Activated B cell treated with CpG ODN at 0.5 μM for 24 hours (primary cell): Measurements from ENCODE around the gene SMPD4. TPM values are rescaled to one million over a fixed set of nuclear protein-coding genes. Genes with fewer than 3 reads are reported as not detected.
"Not testable (repeated sequence)": the region's sequence is repeated elsewhere in the genome, so short reads cannot be mapped to it uniquely, and the experiment has no call there.

Experiments used
- ATAC-seq: fragments of 200-7000 bp; cut with Tn5 transposase; one replicate; pipeline ENCODE4 v1.10.0; 2021; ENCODE audit warnings: low read depth, mild to moderate bottlenecking, moderate library complexity
- CTCF ChIA-PET: fragments of 350-600 bp; sonication (Branson Sonifier 250); formaldehyde crosslinking; loops from one replicate; lab custom pipeline; 2021; ENCODE audit warnings: antibody characterized with exemption; lab: Charles Lee
- POLR2A ChIA-PET: fragments of 350-600 bp; sonication (Branson Sonifier 250); formaldehyde crosslinking; loops from one replicate; lab custom pipeline; 2021; ENCODE audit warnings: antibody characterized with exemption; lab: Charles Lee
- DNase-seq: peaks from one replicate; pipeline ENCODE4 v3.0.0; 2022
- H3K27ac Mint-ChIP-seq: one replicate; pipeline ENCODE4 v1.8.0; 2020; ENCODE audit warnings: mixed read lengths
- H3K27me3 Mint-ChIP-seq: one replicate; pipeline ENCODE4 v1.8.0; 2021; ENCODE audit warnings: mixed read lengths
- H3K36me3 Mint-ChIP-seq: one replicate; pipeline ENCODE4 v1.8.0; 2021; ENCODE audit warnings: low read depth, mixed read lengths
- H3K4me1 Mint-ChIP-seq: one replicate; pipeline ENCODE4 v1.8.0; 2021; ENCODE audit warnings: mixed read lengths
- H3K4me3 Mint-ChIP-seq: one replicate; pipeline ENCODE4 v1.8.0; 2020; ENCODE audit warnings: mild to moderate bottlenecking, mixed read lengths
- H3K9me3 Mint-ChIP-seq: one replicate; pipeline ENCODE4 v1.8.0; 2020; ENCODE audit warnings: mixed read lengths
- CTCF ChIP-seq: fragments of 200-600 bp; IDR thresholded peaks from one replicate; pipeline ENCODE4 v1.8.0; 2022; ENCODE audit warnings: antibody characterized with exemption, mild to moderate bottlenecking
- intact Hi-C: fragments of 100-400 bp; cut with micrococcal nuclease; formaldehyde crosslinking; loops from one replicate; pipeline ENCODE4 v1.15.1; 2024
- total RNA-seq: library from RNA; stranded (reverse); gene quantifications from 2 replicates; pipeline ENCODE4 v1.2.3, GENCODE V29; 2022

SMPD4 gene
- total RNA-seq, 1 donor from 2014 or later, result 66.8 TPM

- intact Hi-C loops, result no loop called here
- POLR2A ChIA-PET, result no interaction called here
- CTCF ChIA-PET, result no interaction called here
- no peak for TF ChIP-seq CTCF
- Mint-ChIP-seq H3K4me1 (peaks cover 4% of the 10 kb centered on the region), H3K27me3 (no peaks in the 10 kb centered on the region), H3K9me3 (no peaks in the 10 kb centered on the region), H3K36me3 (peaks cover 14% of the 10 kb centered on the region), H3K4me3 (no peak overlapping the region), H3K27ac (no peak overlapping the region)
- ATAC-seq (no peak), DNase-seq (no peak)
Observed at GRCh38 chr2:130190237-130190636, 8.8 kb upstream of the SMPD4 start.

GRCh38 chr2:130188958-130189357 lies 7.6 kb upstream of the SMPD4 start:
- H3K4me1 Mint-ChIP-seq, POLR2A ChIA-PET, H3K9me3 Mint-ChIP-seq, CTCF ChIA-PET, H3K4me3 Mint-ChIP-seq, intact Hi-C loops, DNase-seq, H3K27me3 Mint-ChIP-seq, ATAC-seq, H3K27ac Mint-ChIP-seq: not testable (repeated sequence)
- H3K36me3 Mint-ChIP-seq, result peaks cover 14% of the 10 kb centered on the region

GRCh38 chr2:130187859-130188792 lies 6.7 kb upstream of the SMPD4 start:
- H3K4me3 Mint-ChIP-seq, POLR2A ChIA-PET, H3K9me3 Mint-ChIP-seq, ATAC-seq, DNase-seq, H3K27me3 Mint-ChIP-seq, CTCF ChIA-PET, H3K27ac Mint-ChIP-seq, intact Hi-C loops: not testable (repeated sequence)
- H3K36me3 Mint-ChIP-seq, result peaks cover 14% of the 10 kb centered on the region
- H3K4me1 Mint-ChIP-seq, result peaks cover 11% of the 10 kb centered on the region

- H3K4me3 Mint-ChIP-seq, result no peak overlapping the region
- H3K4me1 Mint-ChIP-seq, result peaks cover 15% of the 10 kb centered on the region
- no peak overlapping the region for H3K27ac Mint-ChIP-seq
- DNase-seq, result no peak
- no peaks in the 10 kb centered on the region for H3K9me3 Mint-ChIP-seq
- TF ChIP-seq CTCF, result no peak
- no peak for ATAC-seq
- H3K36me3 Mint-ChIP-seq, result peaks cover 14% of the 10 kb centered on the region
- H3K27me3 Mint-ChIP-seq, result no peaks in the 10 kb centered on the region
- CTCF ChIA-PET, result interaction anchor here (0.7 kb wide), 1 partner anchor 146 kb away, joined by 3 read pairs; no protein-coding TSS in a partner anchor
- POLR2A ChIA-PET, result no interaction called here
- intact Hi-C loops, result no loop called here
Observed at GRCh38 chr2:130187268-130187667, 5.9 kb upstream of the SMPD4 start.

GRCh38 chr2:130186391-130186790 lies 5.0 kb upstream of the SMPD4 start:
- ChIA-PET CTCF (no interaction called here), POLR2A (interaction anchor here (0.6 kb wide), 1 partner anchor 14 kb away, joined by 3 read pairs; no protein-coding TSS in a partner anchor)
- H3K9me3 Mint-ChIP-seq, result no peaks in the 10 kb centered on the region
- H3K36me3 Mint-ChIP-seq, result peaks cover 10% of the 10 kb centered on the region
- TF ChIP-seq CTCF, result no peak
- intact Hi-C loops, result no loop called here
- DNase-seq (no peak), ATAC-seq (no peak)
- no peaks in the 10 kb centered on the region for H3K27me3 Mint-ChIP-seq
- no peak overlapping the region for H3K27ac Mint-ChIP-seq
- no peak overlapping the region for H3K4me3 Mint-ChIP-seq
- H3K4me1 Mint-ChIP-seq, result peaks cover 15% of the 10 kb centered on the region

GRCh38 chr2:130185896-130186295 lies 4.5 kb upstream of the SMPD4 start:
- no peak overlapping the region for H3K27ac Mint-ChIP-seq
- no peak for ATAC-seq
- no peak overlapping the region for H3K4me3 Mint-ChIP-seq
- intact Hi-C loops, result no loop called here
- H3K36me3 Mint-ChIP-seq, result peaks cover 5% of the 10 kb centered on the region
- no peak for DNase-seq
- H3K27me3 Mint-ChIP-seq, result no peaks in the 10 kb centered on the region
- H3K9me3 Mint-ChIP-seq, result no peaks in the 10 kb centered on the region
- no peak for TF ChIP-seq CTCF
- CTCF ChIA-PET, result no interaction called here
- POLR2A ChIA-PET, result no interaction called here
- peaks cover 18% of the 10 kb centered on the region for H3K4me1 Mint-ChIP-seq
